ENCODE measurements around the gene LCNL1.

GRCh38 chr9:136953771-136954269 lies 29.0 kb upstream of the LCNL1 start:
- no peak for TF ChIP-seq CTCF (IDR thresholded peaks at IDR 0.05; ENCODE audit: low read depth, low read length, poor library complexity, severe bottlenecking)
- no peak for TF ChIP-seq EZH2phosphoT487 (IDR thresholded peaks at IDR 0.05; ENCODE audit: borderline replicate concordance, low read length)

All from DOHH2 (cell line).